ENCODE results near the gene AK4. TPM values are rescaled to one million over a fixed set of nuclear protein-coding genes. Genes with fewer than 3 reads are reported as not detected.
"Not testable (repeated sequence)": the region's sequence is repeated elsewhere in the genome, so short reads cannot be mapped to it uniquely, and the experiment has no call there.

Gene AK4
- 163 TPM for total RNA-seq
- long read RNA-seq, full-length matches to known transcripts = 201 of 242 reads
- long read RNA-seq, partial matches to known transcripts = 5 of 242 reads
- long read RNA-seq, other reads (novel, unspliced or antisense) = 36 of 242 reads

- DNase-seq (ENCODE audit: low spot score) = not testable (repeated sequence)
- intact Hi-C loops (cut with DNase I) = loop anchor here (2.0 to 5.0 kb wide), 3 partner anchors 27 to 81 kb away; no protein-coding TSS in a partner anchor
Measured at GRCh38 chr1:65148178-65148547, at the start of gene AK4. AK4 (plus strand) TSS chr1:65148203; CDS start chr1:65148408, 205 bp downstream.

- intact Hi-C loops (cut with DNase I) = no loop called here
- no peak for DNase-seq (ENCODE audit: low spot score)
Measured at GRCh38 chr1:65103807-65104206, 44.2 kb upstream of the AK4 start.

- DNase-seq (ENCODE audit: low spot score) = no peak
- intact Hi-C loops (cut with DNase I) = no loop called here
Measured at GRCh38 chr1:65104854-65105534, 43.0 kb upstream of the AK4 start.

GRCh38 chr1:65105596-65105995 is 42.4 kb upstream of the AK4 start:
- no peak for DNase-seq (ENCODE audit: low spot score)
- intact Hi-C loops (cut with DNase I) = no loop called here

GRCh38 chr1:65108025-65108642 is 39.9 kb upstream of the AK4 start:
- intact Hi-C loops (cut with DNase I) = no loop called here
- no peak for DNase-seq (ENCODE audit: low spot score)

GRCh38 chr1:65109487-65109886 is 38.5 kb upstream of the AK4 start:
- DNase-seq (ENCODE audit: low spot score) = no peak
- intact Hi-C loops (cut with DNase I) = no loop called here

GRCh38 chr1:65112811-65113210 is 35.2 kb upstream of the AK4 start:
- intact Hi-C loops (cut with DNase I) = no loop called here
- no peak for DNase-seq (ENCODE audit: low spot score)

GRCh38 chr1:65113298-65113697 is 34.7 kb upstream of the AK4 start:
- DNase-seq (ENCODE audit: low spot score) = no peak
- intact Hi-C loops (cut with DNase I) = no loop called here

- no peak for DNase-seq (ENCODE audit: low spot score)
- intact Hi-C loops (cut with DNase I) = no loop called here
Measured at GRCh38 chr1:65114322-65114721, 33.7 kb upstream of the AK4 start.

- DNase-seq (ENCODE audit: low spot score) = no peak
- intact Hi-C loops (cut with DNase I) = no loop called here
Measured at GRCh38 chr1:65119951-65120350, 28.1 kb upstream of the AK4 start.

GRCh38 chr1:65129104-65129503 is 18.9 kb upstream of the AK4 start:
- intact Hi-C loops (cut with DNase I); DNase-seq (ENCODE audit: low spot score): not testable (repeated sequence)

GRCh38 chr1:65138524-65138923 is 9.5 kb upstream of the AK4 start:
- no peak for DNase-seq (ENCODE audit: low spot score)
- intact Hi-C loops (cut with DNase I) = no loop called here

- DNase-seq (ENCODE audit: low spot score); intact Hi-C loops (cut with DNase I): not testable (repeated sequence)
Measured at GRCh38 chr1:65139793-65140192, 8.2 kb upstream of the AK4 start.

- DNase-seq (ENCODE audit: low spot score) = no peak
- intact Hi-C loops (cut with DNase I) = no loop called here
Measured at GRCh38 chr1:65141394-65141793, 6.6 kb upstream of the AK4 start.

GRCh38 chr1:65141918-65142317 is 6.1 kb upstream of the AK4 start:
- no peak for DNase-seq (ENCODE audit: low spot score)
- intact Hi-C loops (cut with DNase I) = no loop called here

GRCh38 chr1:65143112-65143658 is 4.8 kb upstream of the AK4 start:
- intact Hi-C loops (cut with DNase I); DNase-seq (ENCODE audit: low spot score): not testable (repeated sequence)

- no peak for DNase-seq (ENCODE audit: low spot score)
- intact Hi-C loops (cut with DNase I) = loop anchor here (5.0 kb wide), 1 partner anchor 60 kb away; no protein-coding TSS in a partner anchor
Measured at GRCh38 chr1:65146908-65147423, 1.0 kb upstream of the AK4 start.

- DNase-seq (ENCODE audit: low spot score) = peak; percentile 85
- intact Hi-C loops (cut with DNase I) = loop anchor here (2.0 to 5.0 kb wide), 3 partner anchors 27 to 81 kb away; no protein-coding TSS in a partner anchor
Measured at GRCh38 chr1:65147424-65148177, 402 bp upstream of the AK4 start.

GRCh38 chr1:65148548-65149350 is 746 bp downstream of the AK4 start:
- intact Hi-C loops (cut with DNase I) = loop anchor here (2.0 to 5.0 kb wide), 3 partner anchors 26 to 82 kb away; no protein-coding TSS in a partner anchor

More at GRCh38 chr1:65148548-65149350, 746 bp downstream of the AK4 start:
- DNase-seq (ENCODE audit: low spot score) = peak; percentile 79

Data from cardiac septum (tissue), 1 donor.